Measurements from ENCODE around the gene ACTR5.
"Not testable (repeated sequence)": the region's sequence is repeated elsewhere in the genome, so short reads cannot be mapped to it uniquely, and the experiment has no call there.

ACTR5 gene

DNA sequence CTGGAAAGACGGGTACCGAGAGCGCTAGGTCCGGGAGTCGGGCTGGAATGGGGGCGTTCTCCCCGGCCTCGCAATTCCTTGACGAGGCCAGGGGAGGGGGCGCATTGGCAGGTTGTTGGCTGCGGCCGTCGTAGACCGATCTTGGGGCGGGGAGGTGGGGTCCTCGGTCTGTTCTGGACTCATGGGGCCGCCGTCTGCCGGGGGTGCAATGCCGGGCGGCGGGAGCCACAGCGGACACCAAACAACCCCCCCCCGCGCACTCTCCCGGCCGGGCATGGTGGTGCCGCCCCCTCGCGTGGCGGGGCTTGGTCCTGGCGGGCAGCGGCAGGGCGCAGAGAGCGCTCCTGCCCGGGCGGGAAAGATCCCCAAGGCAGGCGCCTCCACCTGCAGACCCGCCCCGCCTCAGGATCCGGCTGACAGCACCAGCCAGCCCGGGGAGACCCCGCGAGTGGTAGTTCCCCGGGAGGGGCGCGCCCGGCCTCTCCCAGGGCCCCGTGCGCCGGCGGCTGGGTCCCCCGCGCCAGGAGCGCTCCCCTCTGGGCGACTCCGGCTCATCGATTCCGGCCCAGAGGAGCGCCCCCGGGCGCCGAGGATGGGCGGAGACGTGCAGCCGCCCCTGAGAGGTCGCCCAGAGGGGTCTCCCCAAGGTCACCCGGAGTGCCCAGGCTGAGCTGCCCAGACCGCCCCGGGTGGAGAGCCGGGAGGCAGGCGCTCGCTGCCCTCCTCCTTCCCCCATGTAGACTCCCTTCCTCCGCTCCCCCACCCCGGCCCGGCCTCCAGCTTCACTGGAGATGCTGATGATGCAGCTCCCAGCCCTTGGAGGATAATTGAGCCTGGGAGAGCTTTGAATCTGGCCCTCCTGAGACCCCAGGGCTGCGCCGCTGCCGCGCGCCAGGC, 57.9 kb downstream of the ACTR5 start:
- DNase-seq, result no peak

DNA sequence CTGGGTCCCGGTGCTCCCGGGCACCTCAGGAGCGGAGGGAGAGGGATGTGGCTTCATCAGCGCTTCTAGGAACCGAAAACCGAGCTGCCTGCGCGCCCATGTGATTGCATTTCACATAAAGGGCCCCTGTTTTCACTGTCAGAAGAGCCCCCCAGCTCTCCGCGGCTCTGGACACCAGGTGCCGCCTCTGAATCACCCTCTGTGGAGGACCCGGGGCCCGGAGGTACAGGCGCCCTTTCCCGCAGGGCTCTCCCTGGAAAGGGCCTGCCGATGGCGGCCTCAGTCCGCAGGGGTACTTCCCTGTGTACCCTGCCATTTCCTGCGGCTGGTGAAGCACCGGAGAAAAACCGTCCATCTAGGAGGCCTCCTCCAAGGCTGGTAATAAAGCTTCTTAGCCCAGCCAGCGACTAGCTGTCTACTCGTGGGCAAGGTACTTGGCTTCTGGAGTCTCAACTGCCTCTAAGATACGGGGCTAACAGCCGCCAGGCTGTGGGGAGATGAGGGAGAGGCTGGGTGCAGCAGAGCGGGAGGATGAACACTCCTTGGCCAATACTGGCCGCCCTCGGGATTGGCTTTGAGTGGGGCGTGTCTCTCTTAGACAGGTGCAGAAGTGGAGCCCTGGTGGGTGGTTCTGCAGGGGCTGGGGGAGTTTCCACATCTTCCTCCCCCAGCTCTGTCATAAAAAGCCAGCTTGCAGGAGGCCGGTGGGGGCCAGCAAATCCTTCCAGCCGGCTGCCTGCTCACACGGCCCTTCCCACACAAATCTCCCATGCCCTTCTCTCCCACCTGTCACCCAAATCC, 58.8 kb downstream of the ACTR5 start:
- DNase-seq, result no peak

DNA sequence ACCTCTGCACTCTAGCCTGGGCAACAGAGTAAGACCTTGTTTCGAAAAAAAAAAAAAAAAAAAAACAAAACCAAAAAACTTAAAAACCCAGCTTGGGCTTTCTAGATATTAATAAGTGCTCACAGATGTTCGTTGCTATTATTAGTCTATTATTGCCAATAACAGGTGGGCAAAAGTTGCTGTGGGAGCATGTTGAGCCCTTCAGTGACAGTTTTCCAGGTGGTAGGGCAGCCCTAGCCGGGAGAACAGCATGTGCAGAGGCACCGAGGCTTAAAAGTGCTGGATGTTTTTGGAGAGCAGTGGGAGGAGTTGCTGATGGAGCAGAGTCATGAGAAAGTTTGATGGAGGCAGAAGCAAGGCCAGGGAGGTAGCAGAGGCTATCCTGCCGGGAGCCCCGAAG, 61.7 kb downstream of the ACTR5 start:
- DNase-seq, result no peak

DNA sequence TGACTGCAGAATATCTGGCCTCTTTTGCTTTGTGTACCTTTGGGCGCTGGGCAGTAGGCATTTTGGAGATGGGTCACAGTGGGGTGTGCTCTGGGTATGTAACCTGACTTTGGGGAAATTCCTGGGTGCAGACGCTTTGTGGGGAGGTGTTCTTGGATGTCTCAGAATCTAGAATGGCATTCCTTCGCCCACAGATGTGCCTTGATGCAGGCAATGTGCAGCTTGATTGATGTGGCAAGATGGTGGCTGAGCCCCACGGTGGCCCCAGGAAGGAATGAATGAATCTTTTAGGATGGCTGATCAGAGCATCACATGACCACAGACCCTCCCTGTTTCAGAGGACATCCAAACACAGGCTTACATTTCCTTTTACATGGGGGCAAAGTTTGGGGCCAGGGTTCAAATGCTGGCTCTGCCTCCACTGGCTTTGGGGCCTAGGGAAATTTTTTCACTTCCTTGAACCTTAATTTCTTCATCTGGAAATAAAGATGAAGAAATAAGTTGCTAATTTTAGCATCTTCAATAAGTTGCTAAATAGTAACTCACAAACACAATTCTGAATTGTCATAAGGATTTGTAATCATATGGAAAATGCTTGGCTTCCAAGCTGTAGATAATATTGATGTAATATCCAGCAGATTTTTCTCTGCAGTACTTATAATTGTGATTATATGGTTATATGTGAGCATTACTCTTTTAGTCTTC, 62.8 kb downstream of the ACTR5 start:
- DNase-seq, result no peak

DNA sequence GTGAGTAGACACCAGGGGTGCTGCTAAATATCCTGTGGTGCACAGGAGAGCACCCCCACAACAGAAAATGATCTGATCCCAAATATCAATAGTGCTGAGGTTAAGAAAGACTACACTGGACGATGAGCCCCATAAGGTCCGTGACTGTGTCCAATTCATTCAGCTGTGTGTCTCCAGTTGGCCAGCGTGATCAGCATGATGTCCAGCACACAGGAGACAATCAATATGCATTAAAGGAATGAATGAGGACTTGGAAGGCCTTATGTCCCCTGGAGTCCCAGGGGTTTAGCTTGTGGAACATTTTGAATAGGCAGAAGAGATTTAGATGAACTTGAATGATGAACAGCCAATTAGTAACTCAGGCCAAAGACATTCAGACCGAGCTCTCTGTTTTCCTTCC, 63.5 kb downstream of the ACTR5 start:
- DNase-seq, result no peak

DNA sequence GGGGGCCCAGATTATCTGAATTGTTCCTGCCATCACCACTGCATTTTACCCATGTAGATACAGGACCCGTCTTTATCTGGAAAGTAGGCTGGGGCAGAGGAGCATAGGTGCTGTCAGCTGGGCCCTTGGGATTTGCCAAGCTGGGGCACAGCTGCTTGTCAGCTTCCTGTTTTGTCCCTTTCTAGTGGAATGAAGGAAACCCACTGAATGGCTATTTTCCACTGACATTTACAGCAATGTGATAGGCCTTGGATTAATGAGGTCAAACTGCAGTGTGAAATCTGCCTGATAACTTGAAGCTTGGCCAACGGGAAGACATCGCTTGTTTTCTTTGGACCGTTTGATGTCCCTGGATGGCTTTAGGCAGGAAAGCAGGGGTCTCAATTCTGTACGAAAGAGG, 63.9 kb downstream of the ACTR5 start:
- no peak for DNase-seq

DNA sequence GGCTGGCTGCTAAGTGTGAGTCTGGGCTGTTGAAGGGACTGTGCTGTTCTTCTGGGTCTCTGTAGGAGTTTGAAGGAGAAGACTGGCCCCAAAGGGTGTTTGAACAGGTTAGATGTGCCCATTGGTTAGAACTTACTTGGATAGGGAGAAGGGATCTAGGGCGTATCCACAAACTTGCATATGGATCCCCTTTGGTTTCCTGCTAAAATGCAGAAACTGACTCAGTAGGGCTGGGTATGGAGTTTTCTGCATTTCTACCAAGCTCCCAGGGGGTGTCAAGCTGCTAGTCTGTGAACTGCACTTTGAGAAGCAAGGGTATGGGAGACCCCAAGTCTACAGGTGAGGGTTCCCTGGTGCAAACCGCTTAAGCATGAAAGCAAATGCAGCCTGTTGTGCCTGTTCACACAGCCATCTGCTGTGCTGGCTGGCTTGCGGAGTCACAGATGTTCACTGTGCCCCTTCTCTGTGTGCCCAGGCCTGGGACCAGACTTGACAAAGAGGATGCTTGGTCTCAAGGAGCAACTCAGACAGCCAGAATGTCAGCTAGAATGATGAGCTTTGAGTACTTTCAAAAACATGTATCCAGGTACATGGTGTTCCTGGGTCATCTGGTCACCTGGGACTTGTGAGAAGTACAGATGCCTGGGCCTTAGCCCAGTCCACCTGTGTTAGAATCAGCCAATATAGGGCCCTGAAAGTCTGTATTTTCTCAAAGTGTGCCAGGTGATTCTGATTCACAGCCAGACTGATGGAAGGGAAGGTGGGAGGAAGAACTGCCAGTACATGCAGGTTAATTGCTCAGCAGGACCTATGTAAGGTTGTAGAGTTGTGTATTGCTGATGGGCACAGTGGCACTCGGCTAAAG, 64.7 kb downstream of the ACTR5 start:
- no peak for DNase-seq

DNA sequence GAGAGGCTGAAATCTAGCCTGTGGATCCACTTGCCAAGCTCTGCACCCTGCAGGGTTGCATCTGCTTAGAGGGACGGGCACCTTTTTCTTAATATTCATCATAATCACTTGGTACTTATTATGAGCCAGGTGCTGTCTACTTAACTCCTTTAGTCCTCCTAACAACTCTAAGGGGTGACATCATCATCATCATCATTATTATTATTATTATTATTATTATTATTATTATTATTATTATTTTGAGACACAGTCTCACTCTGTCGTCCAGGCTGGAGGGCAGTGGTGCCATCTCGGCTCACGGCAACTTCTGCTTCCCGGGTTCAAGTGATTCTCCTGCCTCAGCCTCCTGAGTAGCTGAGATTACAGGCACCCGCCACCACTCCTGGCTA, 65.3 kb downstream of the ACTR5 start:
- not testable (repeated sequence) for DNase-seq

DNA sequence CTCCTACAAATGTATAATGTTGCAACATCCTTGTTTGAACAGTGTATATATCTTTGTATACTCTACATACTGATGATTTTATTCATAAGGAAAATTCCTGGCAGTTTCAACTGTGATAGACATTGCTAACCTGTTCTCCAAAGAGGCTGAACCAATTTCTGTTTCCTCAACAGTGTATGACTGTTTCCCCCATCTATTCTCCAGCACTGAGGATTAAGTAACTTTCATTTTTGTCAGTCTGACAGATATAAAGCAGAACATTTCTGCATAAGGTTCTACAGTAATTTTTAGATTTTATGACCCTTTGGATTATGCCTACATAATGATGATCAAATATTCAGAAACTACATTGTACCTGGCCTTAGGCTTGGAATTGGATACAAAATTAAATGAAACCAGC, 67.2 kb downstream of the ACTR5 start:
- DNase-seq, result no peak

DNA sequence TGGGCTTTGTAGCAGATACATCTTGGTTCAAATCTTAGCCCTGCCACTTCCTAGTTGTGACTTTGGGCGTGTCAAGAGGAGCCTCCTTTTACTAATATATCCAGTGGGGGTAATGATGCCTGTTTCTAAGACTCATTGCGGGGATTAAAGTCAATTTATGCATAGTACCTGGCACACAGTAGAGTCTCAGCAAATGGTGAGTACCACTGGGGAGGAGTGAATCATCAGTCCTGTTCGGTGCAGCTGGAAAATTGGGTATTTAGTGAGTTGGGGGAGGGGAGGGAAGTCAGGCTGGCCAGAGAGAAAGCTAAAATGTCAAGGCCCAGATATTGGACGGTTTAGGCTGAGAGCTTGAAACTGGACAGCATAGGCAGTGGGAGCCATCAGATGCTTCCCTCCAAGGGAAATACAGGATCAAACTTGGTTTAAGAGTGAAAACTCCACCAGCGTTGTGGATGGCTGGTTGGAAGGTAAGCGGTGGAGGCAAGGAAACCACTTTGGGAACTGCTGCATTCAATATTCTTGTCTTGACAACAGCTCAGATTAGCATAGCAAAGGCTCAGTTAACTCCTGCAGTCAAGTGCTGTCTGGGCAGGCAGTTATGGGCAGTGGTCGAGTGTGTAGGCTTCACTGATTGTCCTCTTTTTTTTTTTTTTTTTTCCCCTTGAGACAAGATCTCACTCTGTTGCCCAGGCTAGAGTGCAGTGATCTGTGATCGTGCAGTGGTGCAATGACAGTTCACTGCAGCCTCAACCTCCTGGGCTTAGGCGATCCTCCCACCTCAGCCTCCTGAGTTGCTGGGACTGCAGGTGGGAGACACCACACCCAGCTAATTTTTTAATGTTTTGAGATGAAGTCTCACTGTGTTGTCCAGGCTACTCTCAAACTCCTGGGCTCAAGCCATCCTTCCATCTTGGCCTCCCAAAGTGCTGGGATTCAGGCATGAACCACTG, 70.1 kb downstream of the ACTR5 start:
- no peak for DNase-seq

Measured in hematopoietic multipotent progenitor cell treated with erythropoietin and hydrocortisone succinate and interleukin-3 and kit ligand, for 8 days (in vitro differentiated cells).